ENCODE results near the gene YPEL4. TPM values are rescaled to one million over a fixed set of nuclear protein-coding genes. Genes with fewer than 3 reads are reported as not detected.

YPEL4 gene
- total RNA-seq, 4 donors from 2014 or later: 0.31 to 0.68 (median 0.49) TPM

DNA sequence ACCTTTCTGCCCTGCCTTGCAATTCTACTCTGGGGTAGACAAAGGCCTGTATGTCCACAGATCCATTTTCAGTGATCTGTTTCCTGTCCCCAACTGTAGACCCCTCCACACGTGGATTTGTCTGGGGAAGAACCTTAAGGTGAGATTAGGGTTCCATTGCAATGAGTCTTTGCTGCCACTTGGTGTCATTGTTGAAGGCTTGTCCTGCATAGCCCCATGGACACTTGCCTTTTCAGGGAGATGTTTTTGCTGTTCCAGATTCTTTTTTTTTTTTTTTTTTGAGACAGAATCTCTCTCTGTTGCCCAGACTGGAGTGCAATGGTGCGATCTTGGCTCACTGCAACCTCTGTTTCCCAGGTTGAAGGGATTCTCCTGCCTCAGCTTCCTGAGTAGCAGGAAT is 30.4 kb downstream of the YPEL4 start:
- TF ChIP-seq POLR2A (IDR thresholded peaks at IDR 0.05): no peak
- TF ChIP-seq, protein P1, sequence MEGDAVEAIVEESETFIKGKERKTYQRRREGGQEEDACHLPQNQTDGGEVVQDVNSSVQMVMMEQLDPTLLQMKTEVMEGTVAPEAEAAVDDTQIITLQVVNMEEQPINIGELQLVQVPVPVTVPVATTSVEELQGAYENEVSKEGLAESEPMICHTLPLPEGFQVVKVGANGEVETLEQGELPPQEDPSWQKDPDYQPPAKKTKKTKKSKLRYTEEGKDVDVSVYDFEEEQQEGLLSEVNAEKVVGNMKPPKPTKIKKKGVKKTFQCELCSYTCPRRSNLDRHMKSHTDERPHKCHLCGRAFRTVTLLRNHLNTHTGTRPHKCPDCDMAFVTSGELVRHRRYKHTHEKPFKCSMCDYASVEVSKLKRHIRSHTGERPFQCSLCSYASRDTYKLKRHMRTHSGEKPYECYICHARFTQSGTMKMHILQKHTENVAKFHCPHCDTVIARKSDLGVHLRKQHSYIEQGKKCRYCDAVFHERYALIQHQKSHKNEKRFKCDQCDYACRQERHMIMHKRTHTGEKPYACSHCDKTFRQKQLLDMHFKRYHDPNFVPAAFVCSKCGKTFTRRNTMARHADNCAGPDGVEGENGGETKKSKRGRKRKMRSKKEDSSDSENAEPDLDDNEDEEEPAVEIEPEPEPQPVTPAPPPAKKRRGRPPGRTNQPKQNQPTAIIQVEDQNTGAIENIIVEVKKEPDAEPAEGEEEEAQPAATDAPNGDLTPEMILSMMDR (IDR thresholded peaks at IDR 0.05 in 4 of 5, conservative IDR thresholded peaks at IDR 0.05 in 1 of 5): no peak
- no peak overlapping the region for H3K27ac ChIP-seq
- intact Hi-C loops (cut with DNase I; ENCODE audit: low total_unique reads): no loop called here
- H3K9me3 ChIP-seq: no peaks in the 10 kb centered on the region
- no peak overlapping the region for H3K4me3 ChIP-seq
- no peaks in the 10 kb centered on the region for H3K27me3 ChIP-seq
- DNase-seq: no peak
- H3K36me3 ChIP-seq: no peaks in the 10 kb centered on the region
- in situ Hi-C loops (cut with MboI; ENCODE audit: low sequenced_read_pairs in 4 of 4): no loop called here
- H3K4me1 ChIP-seq: no peaks in the 10 kb centered on the region
- no peak for ATAC-seq

DNA sequence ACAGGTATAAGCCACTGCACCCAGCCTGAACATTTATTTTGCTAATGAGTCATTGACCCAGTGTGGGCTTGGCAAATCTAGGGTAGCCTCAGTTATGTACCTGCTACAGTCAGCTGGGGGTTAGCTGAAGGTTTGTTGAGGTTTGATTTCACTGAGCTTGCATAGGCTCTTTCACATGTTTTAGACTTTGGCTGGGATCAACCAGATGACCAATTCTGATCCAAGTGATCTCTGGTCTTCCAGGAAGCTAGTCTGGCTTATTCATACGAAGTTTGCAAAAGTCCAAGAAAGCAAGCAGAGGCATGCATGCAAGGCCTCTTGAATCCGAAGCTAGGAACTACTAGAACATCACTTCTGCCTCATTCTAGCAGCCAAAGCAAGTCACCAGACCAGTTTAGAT is 31.3 kb downstream of the YPEL4 start:
- peaks cover 0 to 4% of the 10 kb centered on the region in 2 donors for H3K36me3 ChIP-seq
- H3K4me1 ChIP-seq: no peaks in the 10 kb centered on the region
- no peaks in the 10 kb centered on the region for H3K9me3 ChIP-seq
- in situ Hi-C loops (cut with MboI; ENCODE audit: low sequenced_read_pairs in 4 of 4) (no loop called here), intact Hi-C loops (cut with DNase I; ENCODE audit: low total_unique reads) (no loop called here)
- no peak overlapping the region for H3K27ac ChIP-seq
- no peaks in the 10 kb centered on the region for H3K27me3 ChIP-seq
- TF ChIP-seq, protein P1 (IDR thresholded peaks at IDR 0.05 in 4 of 5, conservative IDR thresholded peaks at IDR 0.05 in 1 of 5): no peak
- no peak for TF ChIP-seq POLR2A (IDR thresholded peaks at IDR 0.05)
- no peak for ATAC-seq
- DNase-seq: no peak
- H3K4me3 ChIP-seq: no peak overlapping the region

DNA sequence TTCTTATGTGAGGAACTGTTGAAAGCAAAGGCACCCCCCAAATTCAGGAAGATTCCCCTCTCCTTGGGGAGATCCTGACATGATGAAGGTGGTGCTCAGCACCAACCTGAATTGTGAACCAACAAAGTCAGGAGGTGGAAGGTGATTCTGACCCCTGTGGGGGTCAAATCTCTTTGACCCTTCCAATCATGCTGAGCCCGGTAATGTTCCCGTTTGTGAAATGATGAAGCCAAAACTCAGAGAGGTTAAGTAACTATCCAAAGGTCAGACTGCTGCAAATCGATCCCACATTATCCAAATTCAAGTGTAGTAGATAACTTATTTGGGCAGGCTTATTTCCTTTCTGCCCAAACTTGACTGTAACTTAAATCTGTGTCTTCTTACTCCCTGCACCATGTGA is 33.1 kb downstream of the YPEL4 start:
- H3K9me3 ChIP-seq: no peaks in the 10 kb centered on the region
- no peak overlapping the region for H3K4me3 ChIP-seq
- H3K36me3 ChIP-seq: peaks cover 0 to 11% of the 10 kb centered on the region in 2 donors
- in situ Hi-C loops (cut with MboI; ENCODE audit: low sequenced_read_pairs in 4 of 4): no loop called here
- H3K27me3 ChIP-seq: no peaks in the 10 kb centered on the region
- no peak for DNase-seq
- no peak overlapping the region for H3K27ac ChIP-seq
- intact Hi-C loops (cut with DNase I; ENCODE audit: low total_unique reads): no loop called here
- no peaks in the 10 kb centered on the region for H3K4me1 ChIP-seq
- no peak for ATAC-seq
- TF ChIP-seq, protein P1 (IDR thresholded peaks at IDR 0.05 in 4 of 5, conservative IDR thresholded peaks at IDR 0.05 in 1 of 5): no peak
- no peak for TF ChIP-seq POLR2A (IDR thresholded peaks at IDR 0.05)

DNA sequence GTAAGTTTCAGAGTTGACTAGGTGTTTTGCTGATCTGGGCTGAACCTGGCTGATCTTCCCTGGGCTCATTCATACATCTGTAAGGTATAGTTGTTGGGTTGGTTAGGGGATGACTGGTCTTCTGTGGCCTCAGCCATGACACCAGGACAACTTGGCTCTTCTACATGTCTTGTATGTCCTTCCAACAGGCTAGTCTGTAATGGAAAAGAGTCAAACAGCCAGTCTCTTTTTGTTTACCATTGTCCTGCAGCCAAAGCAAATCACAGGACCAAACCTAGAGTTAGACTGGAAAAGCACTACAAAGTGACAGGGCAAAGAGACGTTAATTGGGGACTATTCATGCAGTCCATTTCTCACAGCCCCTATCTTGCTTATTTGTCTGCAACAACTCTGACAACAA is 34.4 kb downstream of the YPEL4 start:
- no peak for ATAC-seq

More for the DNA sequence above, 34.4 kb downstream of the YPEL4 start:
- in situ Hi-C loops (cut with MboI; ENCODE audit: low sequenced_read_pairs in 4 of 4): no loop called here
- Histone ChIP-seq H3K4me1 (no peaks in the 10 kb centered on the region), H3K27ac (no peak overlapping the region), H3K4me3 (no peak overlapping the region), H3K27me3 (no peaks in the 10 kb centered on the region), H3K36me3 (peaks cover 0 to 12% of the 10 kb centered on the region in 2 donors), H3K9me3 (no peaks in the 10 kb centered on the region)
- no peak for DNase-seq
- TF ChIP-seq, protein P1 (IDR thresholded peaks at IDR 0.05 in 4 of 5, conservative IDR thresholded peaks at IDR 0.05 in 1 of 5): no peak
- TF ChIP-seq POLR2A (IDR thresholded peaks at IDR 0.05): no peak
- intact Hi-C loops (cut with DNase I; ENCODE audit: low total_unique reads): no loop called here
